GM19467 (cell line): Measurements from ENCODE around the gene SCUBE2.

ENCODE experiments used
- ATAC-seq: cut with Tn5 transposase; IDR thresholded peaks from one replicate; pipeline ENCODE4 v1.9.1; 2021; ENCODE audit warnings: mild to moderate bottlenecking, moderate library complexity; ENCODE audit not compliant: unreplicated experiment

Gene SCUBE2

DNA sequence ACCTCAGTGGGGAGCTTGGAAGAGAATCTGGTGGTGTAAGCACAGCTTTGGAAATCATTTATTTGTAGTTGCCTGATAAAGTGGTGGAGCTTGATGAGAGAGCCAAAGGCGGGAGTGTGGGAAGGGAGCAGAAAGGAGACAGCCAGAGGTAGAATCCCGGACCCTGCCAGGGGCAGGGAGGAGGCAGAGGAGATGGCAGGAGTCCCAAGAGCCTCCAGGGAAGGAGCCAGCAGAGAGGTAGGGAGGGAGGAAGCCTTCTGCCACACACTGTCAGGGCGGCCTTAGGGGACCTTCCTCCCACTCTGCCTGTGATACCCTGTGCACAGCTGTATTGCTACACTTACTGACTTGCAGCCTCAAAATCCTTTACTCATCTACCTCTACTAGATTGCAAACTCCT, 15.4 kb downstream of the SCUBE2 start:
- no peak for ATAC-seq

GRCh38 chr11:9075556-9075955, 15.8 kb downstream of the SCUBE2 start:
- no peak for ATAC-seq

- ATAC-seq: no peak
Measured at GRCh38 chr11:9074338-9075029, 16.9 kb downstream of the SCUBE2 start.

DNA sequence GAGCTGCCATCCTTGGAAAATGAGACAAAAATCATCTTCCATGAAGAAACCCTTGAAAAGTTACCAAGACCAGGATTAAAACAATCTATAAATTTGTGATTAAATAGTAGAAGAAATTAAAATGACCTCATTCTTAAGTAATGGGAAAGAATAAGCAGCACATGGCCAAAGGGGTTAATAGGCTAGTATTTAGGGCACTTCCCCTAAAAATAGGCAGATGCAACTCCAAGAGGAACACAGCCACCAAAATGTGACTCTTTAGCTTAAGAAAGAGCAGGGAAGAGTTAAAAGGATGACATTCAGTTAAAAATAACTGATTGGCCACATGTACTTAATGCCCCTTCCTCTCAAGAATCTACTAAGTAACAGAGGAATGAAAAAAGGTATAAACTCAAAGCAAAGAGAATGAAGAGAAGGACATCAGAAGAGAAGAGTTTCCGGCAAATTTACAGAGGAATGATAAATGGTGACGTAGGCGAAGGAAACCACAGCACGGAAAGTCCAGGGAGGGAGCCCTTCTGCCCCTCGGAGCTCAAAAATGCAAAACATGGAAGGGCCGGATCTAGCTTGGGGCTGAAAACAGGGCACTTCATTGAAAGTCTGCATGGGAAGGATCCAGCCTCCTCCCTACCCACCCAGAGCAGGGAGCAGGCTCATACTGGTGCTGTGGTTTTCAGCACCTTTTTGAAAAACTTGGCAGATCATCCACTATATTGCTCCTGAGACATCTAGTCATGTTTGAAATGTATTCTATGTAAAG, 17.8 kb downstream of the SCUBE2 start:
- ATAC-seq: no peak

- ATAC-seq: no peak
Measured at GRCh38 chr11:9072626-9073176, 18.7 kb downstream of the SCUBE2 start.

- no peak for ATAC-seq
Measured at GRCh38 chr11:9071692-9072091, 19.7 kb downstream of the SCUBE2 start.

- no peak for ATAC-seq
Measured at GRCh38 chr11:9070749-9071491, 20.5 kb downstream of the SCUBE2 start.

DNA sequence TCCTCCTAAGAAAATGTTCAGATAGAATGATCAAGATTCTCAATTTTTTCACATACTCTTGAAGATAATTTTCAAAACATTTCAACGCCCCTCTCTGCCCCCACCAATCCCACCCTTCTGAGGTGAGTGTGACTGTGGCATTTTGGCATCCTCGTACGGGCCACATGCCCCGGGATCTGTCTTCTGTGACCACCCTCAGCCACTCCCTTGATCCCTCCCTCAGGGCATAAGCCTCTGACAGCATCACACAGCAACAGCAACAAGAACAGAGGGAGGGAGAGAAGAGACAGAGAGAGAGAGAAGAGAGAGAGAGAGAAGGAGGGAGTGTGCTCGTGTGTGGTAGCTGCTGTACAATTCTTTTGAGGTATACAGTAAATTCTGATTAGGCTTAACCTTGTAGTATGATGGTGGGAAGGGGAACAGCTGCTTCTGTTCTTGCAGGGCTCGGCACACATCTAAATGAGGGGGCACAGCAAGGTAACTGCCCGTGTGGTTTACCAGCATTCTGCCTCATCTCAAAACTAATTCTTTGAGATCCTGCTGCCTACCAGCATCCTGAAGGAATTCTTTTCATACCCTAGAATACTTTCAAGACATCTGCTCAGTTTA, 21.4 kb downstream of the SCUBE2 start:
- ATAC-seq: no peak

DNA sequence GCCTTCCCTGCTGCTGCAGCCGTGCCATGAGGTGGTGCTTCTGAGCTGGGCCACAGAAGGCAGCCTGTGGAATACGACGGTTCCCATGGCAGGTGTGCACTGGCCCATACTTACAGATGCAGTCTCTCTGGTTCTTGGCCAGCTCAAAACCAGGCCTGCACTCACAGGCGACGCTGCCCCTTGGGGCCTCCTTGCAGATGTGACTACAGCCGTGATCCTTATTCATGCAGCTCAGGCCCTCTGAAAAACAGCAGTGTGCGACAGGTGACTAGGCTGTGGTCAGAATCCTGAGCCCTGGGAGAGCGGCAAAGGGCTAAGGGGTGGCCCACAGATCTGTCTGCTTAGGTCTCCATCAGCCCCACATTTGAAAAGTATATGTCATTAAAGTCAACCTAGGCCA, 22.1 kb downstream of the SCUBE2 start:
- ATAC-seq: no peak

DNA sequence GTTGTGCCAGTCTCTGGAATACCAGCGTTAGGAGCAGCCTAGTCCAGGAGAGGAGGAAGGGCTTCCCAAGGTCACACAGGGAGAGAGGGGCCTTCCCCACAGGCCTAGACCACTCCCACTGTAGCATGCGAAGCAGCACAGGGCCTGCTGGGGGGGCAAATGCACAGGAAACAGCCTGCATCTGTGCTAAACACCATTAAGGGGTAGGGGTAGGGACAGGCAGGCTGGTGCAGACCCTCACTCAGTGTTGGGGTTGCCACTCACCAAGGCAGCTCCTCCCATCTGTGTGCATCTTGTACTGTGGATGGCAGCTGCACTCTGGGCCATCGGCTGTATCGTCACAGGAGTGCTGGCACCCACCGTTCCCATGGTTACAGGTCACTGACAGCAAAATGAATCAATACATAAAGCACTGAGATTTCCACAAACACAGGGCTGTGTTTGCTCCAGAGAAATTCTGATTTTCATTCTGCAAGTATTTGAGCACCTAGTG, 24.9 kb downstream of the SCUBE2 start:
- no peak for ATAC-seq

DNA sequence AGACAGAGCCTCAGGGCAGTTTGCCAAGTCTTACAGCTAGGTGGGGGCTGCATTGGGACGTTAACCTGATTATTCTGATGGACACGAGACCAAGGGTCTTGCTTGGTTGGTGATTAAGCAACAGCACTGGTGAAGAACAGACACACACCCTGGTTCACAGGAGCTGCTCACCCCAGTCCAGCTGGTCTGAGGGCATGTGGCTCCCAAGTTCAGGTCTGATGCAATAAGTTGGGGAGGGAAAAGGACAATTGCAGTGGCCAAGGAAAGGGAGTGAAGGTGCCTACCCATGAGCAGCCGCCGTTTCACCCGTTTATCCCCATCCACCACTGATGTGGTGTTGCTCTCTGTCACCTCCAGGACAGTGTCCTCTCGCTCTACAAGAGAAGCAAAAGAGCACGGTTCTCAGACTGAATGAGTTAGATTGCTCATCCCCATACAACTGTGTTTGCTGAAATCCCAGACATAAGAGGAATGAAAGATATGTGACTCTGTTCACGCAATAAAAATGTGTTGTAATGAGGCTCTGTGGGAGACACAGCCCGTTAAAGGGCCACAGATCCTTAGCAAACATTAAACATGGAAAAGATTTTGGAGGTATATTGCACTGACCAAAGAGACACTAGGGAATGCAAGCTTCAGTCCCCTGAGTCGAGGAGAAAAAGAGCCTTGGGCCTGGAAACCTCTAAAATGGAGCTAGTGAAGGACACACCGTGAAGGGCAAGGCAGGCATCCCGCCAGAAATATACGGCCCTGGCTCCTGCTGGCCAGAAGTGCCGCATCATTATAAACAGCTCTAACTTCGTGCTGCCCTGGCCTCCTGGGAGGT, 25.6 kb downstream of the SCUBE2 start:
- ATAC-seq: no peak

- no peak for ATAC-seq
Measured at GRCh38 chr11:9061807-9062206, 29.6 kb downstream of the SCUBE2 start.

GRCh38 chr11:9060700-9061111, 30.7 kb downstream of the SCUBE2 start:
- peak; percentile 95 for ATAC-seq

DNA sequence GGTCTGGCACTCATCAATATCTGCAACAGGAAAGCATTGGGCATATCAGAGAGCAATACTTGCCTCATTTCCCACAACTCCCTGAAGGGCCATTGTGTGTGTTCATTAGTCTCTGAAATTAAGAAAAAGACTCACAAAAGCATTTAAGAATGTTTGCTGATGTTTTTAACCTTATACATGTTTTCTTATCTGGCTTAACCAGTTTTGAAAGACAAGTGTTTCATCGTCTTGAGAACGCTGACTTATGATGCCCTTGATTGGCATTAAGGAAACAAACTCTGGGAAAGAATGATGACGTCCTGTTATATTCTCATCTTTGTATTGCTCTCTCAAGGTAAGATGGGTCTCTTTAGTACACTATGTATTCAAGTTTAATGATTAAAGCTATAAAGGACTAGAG, 32.0 kb downstream of the SCUBE2 start:
- ATAC-seq: no peak

DNA sequence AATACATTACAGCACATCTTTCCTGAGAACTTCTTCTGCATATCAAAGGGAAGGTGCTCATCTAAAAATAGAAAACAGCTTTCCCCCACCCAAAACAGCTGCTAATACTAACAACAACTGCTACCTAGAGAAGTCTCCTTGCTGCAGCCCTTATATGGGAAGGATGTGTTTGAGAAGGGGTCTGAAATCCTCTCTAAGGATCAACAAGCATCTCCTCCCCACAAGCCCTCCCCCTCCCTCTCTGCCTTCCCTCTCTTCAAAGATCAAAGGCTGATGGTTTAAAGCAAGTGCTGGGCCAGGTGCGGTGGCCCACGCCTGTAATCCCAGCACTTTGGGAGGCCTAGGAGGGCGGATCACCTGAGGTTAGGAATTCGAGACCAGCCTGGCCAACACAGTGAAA, 33.5 kb downstream of the SCUBE2 start:
- ATAC-seq: no peak

- no peak for ATAC-seq
Measured at GRCh38 chr11:9057007-9057406, 34.4 kb downstream of the SCUBE2 start.

- no peak for ATAC-seq
Measured at GRCh38 chr11:9056467-9056866, 34.9 kb downstream of the SCUBE2 start.

GRCh38 chr11:9053316-9054035, 37.9 kb downstream of the SCUBE2 start:
- ATAC-seq: no peak

DNA sequence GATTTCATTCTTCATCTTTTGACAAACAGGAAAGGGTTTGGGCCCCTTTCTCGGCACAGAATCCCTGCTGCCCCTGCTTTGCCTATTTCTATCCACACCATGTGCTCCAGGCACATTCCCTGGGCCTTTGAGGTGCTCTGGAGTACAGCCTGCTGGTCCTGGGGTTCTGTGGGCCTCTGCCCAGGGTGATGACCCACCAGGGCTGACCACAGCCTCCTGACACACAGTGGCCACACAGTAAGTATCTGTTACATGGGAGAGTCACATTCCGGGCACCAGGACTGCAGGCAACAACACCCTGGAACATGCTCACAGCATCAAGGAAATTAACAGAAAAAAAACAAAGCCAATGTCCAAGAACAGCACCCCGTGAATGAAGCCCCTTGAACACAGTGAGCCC, 39.1 kb downstream of the SCUBE2 start:
- ATAC-seq: no peak
